RPMI8226 (cell line): Measurements from ENCODE around the gene BTBD16.

Experiments used
- DNase-seq: peaks from one replicate; pipeline ENCODE4 v3.0.0-alpha.2; 2015

The BTBD16 gene

GRCh38 chr10:122376364-122376961 lies 105.4 kb downstream of the BTBD16 start:
- DNase-seq = no peak

GRCh38 chr10:122379041-122379440 lies 107.9 kb downstream of the BTBD16 start:
- DNase-seq = no peak

GRCh38 chr10:122379537-122379936 lies 108.4 kb downstream of the BTBD16 start:
- DNase-seq = no peak

GRCh38 chr10:122380703-122381102 lies 109.6 kb downstream of the BTBD16 start:
- no peak for DNase-seq

- DNase-seq = no peak
Measured at GRCh38 chr10:122381680-122382079, 110.6 kb downstream of the BTBD16 start.

GRCh38 chr10:122386514-122386913 lies 115.4 kb downstream of the BTBD16 start:
- no peak for DNase-seq

GRCh38 chr10:122387572-122387971 lies 116.5 kb downstream of the BTBD16 start:
- no peak for DNase-seq
